AG09319 (cell line): Measurements from ENCODE around the gene EPB41L2.

Experiments
- DNase-seq: peaks from one replicate; pipeline ENCODE4 v3.0.0-alpha.2; 2010; ENCODE audit warnings: low read depth; ENCODE audit errors: extremely low read depth
- CTCF ChIP-seq: IDR thresholded peaks from 2 replicates; pipeline ENCODE4 v1.5.1; 2011; ENCODE audit warnings: low read depth, mild to moderate bottlenecking, inconsistent platforms, low read length, moderate library complexity

EPB41L2 gene

GRCh38 chr6:130903602-130904001 is 159.4 kb downstream of the EPB41L2 start:
- DNase-seq: no peak
- no peak for TF ChIP-seq CTCF

GRCh38 chr6:130903007-130903406 is 160.0 kb downstream of the EPB41L2 start:
- TF ChIP-seq CTCF: no peak
- no peak for DNase-seq

- TF ChIP-seq CTCF: no peak
- no peak for DNase-seq
These were observed 162.1 kb downstream of the EPB41L2 start for GRCh38 chr6:130900913-130901312.

GRCh38 chr6:130896249-130896648 is 166.8 kb downstream of the EPB41L2 start:
- no peak for TF ChIP-seq CTCF
- DNase-seq: no peak

GRCh38 chr6:130895516-130895915 is 167.5 kb downstream of the EPB41L2 start:
- DNase-seq: no peak
- TF ChIP-seq CTCF: no peak

GRCh38 chr6:130893766-130894165 is 169.3 kb downstream of the EPB41L2 start:
- TF ChIP-seq CTCF: no peak
- no peak for DNase-seq

- DNase-seq: no peak
- TF ChIP-seq CTCF: no peak
These were observed 169.8 kb downstream of the EPB41L2 start for GRCh38 chr6:130893277-130893676.
